Prostate gland (tissue), 2 donors: ENCODE data around the gene SLC39A7.

ENCODE experiments used
- CTCF ChIP-seq, 4 experiments: fragments of 200-600 bp in 2 of 4; fragments of 450-650 bp in 2 of 4; sonication (generic) in 2 of 4; IDR thresholded peaks; 1 replicate in 3 of 4; 2 replicates in 1 of 4; pipeline ENCODE4 v1.5.1; 2016 to 2019; ENCODE audit warnings: antibody characterized with exemption in 4 of 4, mild to moderate bottlenecking in 2 of 4, moderate library complexity in 2 of 4
- POLR2AphosphoS5 ChIP-seq: sonication (generic); formaldehyde crosslinking; IDR thresholded peaks from one replicate; pipeline ENCODE4 v1.6.1; 2017; ENCODE audit warnings: antibody characterized with exemption

GRCh38 chr6:33166363-33166762 lies 34.3 kb upstream of the SLC39A7 start:
- TF ChIP-seq CTCF (IDR thresholded peaks at IDR 0.05) (no peak), POLR2AphosphoS5 (no peak)
